Retina (tissue), 1 donor: ENCODE data around the gene TCF23.
A peak's percentile ranks its signal among the peaks of the same experiment; 100 is the strongest.
"Not testable (repeated sequence)": the region's sequence is repeated elsewhere in the genome, so short reads cannot be mapped to it uniquely, and the experiment has no call there.

ENCODE experiments used
- DNase-seq: peaks from one replicate; pipeline ENCODE4 v3.0.0-alpha.2; 2016

Gene TCF23

GRCh38 chr2:27148801-27149439 is at the start of gene TCF23:
TCF23 (plus strand) TSS chr2:27149004; CDS start chr2:27149134, 130 bp downstream.
- DNase-seq, result no peak

- DNase-seq, result no peak
Measured at GRCh38 chr2:27099334-27099955, 49.4 kb upstream of the TCF23 start.

GRCh38 chr2:27100036-27100435 is 48.8 kb upstream of the TCF23 start:
- DNase-seq, result no peak

- DNase-seq, result no peak
Measured at GRCh38 chr2:27102329-27102728, 46.5 kb upstream of the TCF23 start.

GRCh38 chr2:27105981-27106380 is 42.8 kb upstream of the TCF23 start:
- DNase-seq, result no peak

- no peak for DNase-seq
Measured at GRCh38 chr2:27108221-27108620, 40.6 kb upstream of the TCF23 start.

GRCh38 chr2:27109083-27109482 is 39.7 kb upstream of the TCF23 start:
- DNase-seq, result no peak

- not testable (repeated sequence) for DNase-seq
Measured at GRCh38 chr2:27110603-27111352, 38.0 kb upstream of the TCF23 start.

GRCh38 chr2:27111392-27112078 is 37.3 kb upstream of the TCF23 start:
- not testable (repeated sequence) for DNase-seq

GRCh38 chr2:27115519-27115918 is 33.3 kb upstream of the TCF23 start:
- DNase-seq, result no peak

GRCh38 chr2:27117995-27118524 is 30.7 kb upstream of the TCF23 start:
- no peak for DNase-seq

- DNase-seq, result peak; percentile 62
Measured at GRCh38 chr2:27118525-27119329, 30.1 kb upstream of the TCF23 start, which contains the start of gene CGREF1. CGREF1 (minus strand) TSS chr2:27119128; CDS start chr2:27104366, 14,762 bp downstream.

- DNase-seq, result not testable (repeated sequence)
Measured at GRCh38 chr2:27119330-27119670, 29.5 kb upstream of the TCF23 start.

- DNase-seq, result no peak
Measured at GRCh38 chr2:27121906-27122305, 26.9 kb upstream of the TCF23 start.

GRCh38 chr2:27122791-27123190 is 26.0 kb upstream of the TCF23 start:
- DNase-seq, result peak; percentile 10

- peak; percentile 85 for DNase-seq
Measured at GRCh38 chr2:27123302-27124150, 25.3 kb upstream of the TCF23 start, which contains the start of gene ABHD1. ABHD1 (plus strand) TSS chr2:27123815; CDS start chr2:27123949, 134 bp downstream.

- no peak for DNase-seq
Measured at GRCh38 chr2:27125104-27125503, 23.7 kb upstream of the TCF23 start.

- no peak for DNase-seq
Measured at GRCh38 chr2:27126252-27126710, 22.5 kb upstream of the TCF23 start.

- DNase-seq, result no peak
Measured at GRCh38 chr2:27127883-27128667, 20.7 kb upstream of the TCF23 start.
